NCI-H446 (cell line): ENCODE measurements around the gene ZNF695.
A peak's percentile ranks its signal among the peaks of the same experiment; 100 is the strongest.
"Not testable (repeated sequence)": the region's sequence is repeated elsewhere in the genome, so short reads cannot be mapped to it uniquely, and the experiment has no call there.

Source experiments
- DNase-seq, 2 experiments: peaks; one replicate each; lab custom pipeline; 2025; lab: John Stamatoyannopoulos, UW

Gene ZNF695

GRCh38 chr1:247007511-247008405 lies at the start of gene ZNF695:
Gene ZNF695 (minus strand): TSS chr1:247008057. CDS start chr1:247007908, 149 bp downstream.
- peak; percentile 92 to 98 for DNase-seq

GRCh38 chr1:247056071-247056470 lies 48.2 kb upstream of the ZNF695 start:
- no peak for DNase-seq

DNA sequence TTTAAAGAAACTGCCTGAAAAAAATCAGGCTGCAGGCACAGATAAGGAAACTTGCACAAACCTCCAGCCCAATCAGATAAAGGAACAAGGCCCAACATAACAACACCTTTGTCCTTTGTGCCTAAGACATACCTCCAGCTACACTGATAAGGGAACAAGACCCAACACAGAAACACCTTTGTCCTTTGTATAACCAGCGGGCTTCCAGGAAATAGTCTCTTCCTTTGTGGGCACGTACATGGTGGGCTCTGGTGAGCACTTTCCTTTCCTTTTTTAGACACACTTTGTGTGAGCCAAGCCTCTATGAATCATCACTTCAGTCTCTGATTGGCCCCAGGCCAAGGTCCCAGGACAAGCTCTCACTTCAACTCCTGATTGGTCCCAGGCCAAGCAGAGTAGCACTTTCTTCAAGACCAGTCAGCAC lies 47.1 kb upstream of the ZNF695 start:
- DNase-seq: no peak

DNA sequence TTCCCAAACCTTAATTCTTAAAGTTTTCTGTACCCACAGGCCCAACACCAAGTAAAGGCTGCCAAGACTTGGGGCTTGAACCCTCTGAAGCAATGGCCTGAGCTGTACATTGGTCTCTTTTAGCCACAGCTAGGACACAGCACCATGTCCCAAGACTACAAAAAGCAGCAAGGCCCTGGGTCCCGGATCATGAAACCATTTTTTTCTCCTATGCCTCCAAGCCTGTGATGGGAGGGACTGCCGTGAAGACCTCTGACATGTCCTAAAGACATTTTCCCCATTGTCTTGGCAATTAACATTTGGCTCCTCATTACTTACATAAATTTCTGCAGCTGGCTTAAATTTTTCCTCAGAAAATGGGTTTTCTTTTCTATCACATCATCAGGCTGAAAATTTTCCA lies 39.8 kb upstream of the ZNF695 start:
- DNase-seq: no peak

DNA sequence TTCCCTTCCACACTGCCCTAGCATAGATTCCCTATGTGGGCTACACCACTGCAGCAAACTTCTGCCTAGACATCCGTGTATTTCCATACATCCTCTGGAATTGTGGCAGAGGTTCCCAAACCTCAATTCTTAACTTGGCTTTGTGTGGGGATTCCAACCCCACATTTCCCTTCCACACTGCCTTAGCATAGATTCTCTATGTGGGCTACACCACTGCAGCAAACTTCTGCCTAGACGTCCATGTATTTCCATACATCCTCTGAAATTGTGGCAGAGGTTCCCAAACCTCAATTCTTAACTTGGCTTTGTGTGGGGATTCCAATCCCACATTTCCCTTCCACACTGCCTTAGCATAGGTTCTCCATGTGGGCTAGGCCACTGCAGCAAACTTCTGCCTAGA lies 39.4 kb upstream of the ZNF695 start:
- DNase-seq: no peak

DNA sequence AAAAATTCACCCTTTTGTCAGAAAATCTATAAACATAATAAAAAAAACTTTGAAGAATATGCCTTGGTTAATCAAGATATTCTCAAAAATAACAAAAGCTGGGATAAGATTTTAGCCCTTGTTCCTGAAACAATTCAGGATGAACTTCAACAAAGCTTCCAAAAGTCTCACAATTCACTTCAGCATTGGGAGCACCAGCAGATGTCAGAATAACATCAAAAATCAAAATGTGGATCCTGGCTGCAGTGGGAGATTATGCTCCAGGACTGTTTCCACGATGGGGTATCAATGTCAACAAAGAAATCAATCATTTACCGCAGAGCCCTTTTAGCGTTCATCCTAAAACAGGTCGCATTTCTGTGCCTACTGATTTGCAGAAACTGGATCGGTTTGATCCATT lies 35.5 kb upstream of the ZNF695 start:
- no peak for DNase-seq

DNA sequence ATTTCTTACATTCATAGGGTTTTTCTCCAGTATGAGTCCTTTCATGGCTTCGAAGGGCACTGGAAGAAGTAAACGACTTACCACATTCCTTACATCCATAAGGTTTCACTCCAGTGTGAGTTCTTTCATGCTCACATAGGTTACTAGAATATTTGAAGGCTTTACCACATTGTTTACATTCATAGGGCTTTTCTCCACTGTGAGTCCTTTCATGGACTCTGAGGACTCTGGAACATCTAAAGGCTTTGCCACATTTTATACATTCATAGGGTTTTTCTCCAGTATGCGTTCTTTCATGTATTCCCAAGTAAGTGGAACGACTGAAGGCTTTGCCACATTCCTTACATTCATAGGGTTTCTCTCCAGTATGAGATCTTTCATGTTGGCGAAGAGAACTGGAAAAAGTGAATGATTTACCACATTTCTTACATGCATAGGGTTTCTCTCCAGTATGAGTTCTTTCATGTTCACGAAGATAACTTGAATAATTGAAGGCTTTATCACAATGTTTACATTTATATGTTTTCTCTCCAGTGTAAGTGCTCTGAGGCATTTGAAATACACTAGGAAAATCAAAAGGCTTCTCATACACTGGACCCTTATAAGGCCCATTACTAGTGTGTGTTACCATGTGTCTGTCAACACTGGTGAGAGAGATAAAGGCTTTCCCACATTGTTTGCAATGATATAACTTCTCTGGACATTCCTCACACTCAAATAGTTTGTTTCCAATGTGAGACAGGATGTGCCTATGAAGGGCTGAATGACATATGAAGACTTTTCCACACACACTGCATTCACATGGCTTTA lies 29.9 kb upstream of the ZNF695 start:
- DNase-seq: no peak

GRCh38 chr1:247032306-247032705 lies 24.4 kb upstream of the ZNF695 start:
- DNase-seq: not testable (repeated sequence)

DNA sequence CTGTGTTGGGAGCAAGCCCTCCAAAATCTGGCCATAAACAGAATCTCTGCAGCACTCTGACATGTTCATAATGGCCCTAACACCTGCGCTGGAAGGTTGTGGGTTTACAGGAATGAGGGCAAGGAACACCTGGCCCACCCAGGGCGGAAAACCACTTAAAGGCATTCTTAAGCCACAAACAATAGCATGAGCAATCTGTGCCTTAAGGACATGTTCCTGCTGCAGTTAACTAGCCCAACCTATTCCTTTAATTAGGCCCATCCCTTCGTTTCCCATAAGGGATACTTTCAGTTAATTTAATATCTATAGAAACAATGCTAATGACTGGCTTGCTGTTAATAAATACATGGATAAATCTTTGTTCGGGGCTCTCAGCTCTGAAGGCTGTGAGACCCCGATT lies 16.8 kb upstream of the ZNF695 start:
- DNase-seq: not testable (repeated sequence)

GRCh38 chr1:247013391-247013790 lies 5.5 kb upstream of the ZNF695 start:
- DNase-seq: no peak

DNA sequence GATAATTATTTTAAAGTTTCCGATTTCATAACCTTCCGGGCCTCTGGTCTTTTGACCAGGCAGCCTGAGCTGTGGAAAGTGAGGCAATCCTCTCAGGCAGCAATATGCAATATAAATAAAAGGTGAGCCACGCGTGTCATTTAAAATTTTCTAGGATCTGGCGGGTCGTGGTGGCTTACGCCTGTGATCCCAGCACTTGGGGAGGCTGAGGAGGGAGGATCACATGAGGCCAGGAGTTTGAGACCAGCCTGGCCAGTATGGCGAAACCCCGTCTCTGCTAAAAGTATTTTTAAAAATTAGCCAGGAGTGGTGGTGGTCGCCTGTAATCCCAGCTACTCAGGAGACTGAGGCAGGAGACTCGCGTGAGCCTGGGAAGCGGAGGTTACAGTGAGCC lies 546 bp upstream of the ZNF695 start:
- DNase-seq: no peak

GRCh38 chr1:247004081-247004480 lies 3.8 kb downstream of the ZNF695 start:
- not testable (repeated sequence) for DNase-seq

- no peak for DNase-seq
Measured at GRCh38 chr1:246989901-246990300, 18.0 kb downstream of the ZNF695 start.

GRCh38 chr1:246988316-246988715 lies 19.5 kb downstream of the ZNF695 start:
- DNase-seq: no peak

- DNase-seq: no peak
Measured at GRCh38 chr1:246987083-246987690, 20.7 kb downstream of the ZNF695 start.

- no peak for DNase-seq
Measured at GRCh38 chr1:246978785-246979184, 29.1 kb downstream of the ZNF695 start.

- DNase-seq: no peak
Measured at GRCh38 chr1:246978281-246978680, 29.6 kb downstream of the ZNF695 start.

DNA sequence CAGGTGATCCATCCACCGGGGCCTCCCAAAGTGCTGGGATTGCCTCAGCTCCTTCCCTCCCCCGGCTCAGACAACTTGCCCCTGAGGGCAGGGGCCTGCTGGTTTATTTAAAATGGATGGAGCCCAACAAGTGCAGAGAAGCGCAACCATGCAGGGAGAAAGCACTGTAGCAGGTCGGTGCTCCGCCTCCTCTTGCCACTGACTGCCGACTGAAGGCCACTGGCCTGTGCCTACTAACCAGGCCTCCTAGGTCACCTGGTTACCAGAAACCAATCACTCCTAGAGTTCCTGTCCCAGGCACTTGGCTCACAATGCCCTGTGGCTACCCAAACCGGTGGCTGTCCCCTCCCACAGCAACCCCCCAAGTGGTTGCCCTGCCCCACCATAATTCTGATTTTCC lies 35.9 kb downstream of the ZNF695 start:
- no peak for DNase-seq

DNA sequence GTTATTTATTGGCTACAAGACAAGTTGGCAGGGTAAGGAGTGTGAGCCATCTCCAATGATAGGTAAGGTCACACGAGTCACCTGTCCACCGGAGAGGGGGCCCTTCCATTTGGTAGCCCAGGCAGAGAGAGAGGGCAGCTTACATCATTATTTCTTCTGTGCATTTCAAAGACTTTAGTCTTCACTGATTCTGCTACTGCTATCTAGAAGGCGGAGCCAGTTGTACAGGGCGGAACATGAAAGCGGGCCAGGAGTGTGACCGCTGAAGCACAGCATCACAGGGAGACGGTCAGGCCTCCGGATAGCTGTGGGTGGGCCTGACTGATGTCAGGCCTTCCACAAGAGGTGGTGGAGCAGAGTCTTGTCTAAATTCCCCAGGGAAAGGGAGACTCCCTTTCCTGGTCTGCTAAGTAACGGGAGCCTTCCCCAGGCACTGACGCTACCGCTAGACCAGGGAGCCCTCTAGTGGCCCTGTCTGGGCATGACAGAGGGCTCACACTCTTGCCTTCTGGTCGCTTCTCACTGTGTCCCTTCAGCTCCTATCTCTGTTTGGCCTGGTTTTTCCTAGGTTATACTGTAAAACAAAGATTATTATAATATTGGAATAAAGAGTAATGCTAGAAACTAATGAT lies 36.7 kb downstream of the ZNF695 start:
- DNase-seq: no peak

- no peak for DNase-seq
Measured at GRCh38 chr1:246969621-246970020, 38.2 kb downstream of the ZNF695 start.

DNA sequence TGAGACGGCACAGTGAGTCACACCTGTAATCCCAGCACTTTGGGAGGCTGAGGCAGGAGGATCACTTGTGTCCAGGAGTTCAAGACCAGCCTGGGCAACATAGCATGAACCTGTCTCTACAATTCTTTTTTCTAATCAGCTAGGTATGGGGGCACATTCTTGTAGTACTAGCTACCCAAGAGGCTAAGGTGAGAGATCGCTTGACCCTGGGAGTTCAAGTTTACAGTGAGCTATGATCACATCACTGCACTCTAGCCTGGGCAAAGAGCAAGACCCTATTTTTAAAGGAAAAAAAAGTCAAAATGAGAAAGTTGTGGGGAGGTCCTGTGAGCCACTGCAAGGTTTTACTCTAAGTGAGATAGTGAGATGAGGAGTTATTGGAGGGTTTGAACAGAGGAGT lies 41.4 kb downstream of the ZNF695 start:
- no peak for DNase-seq
